ENCODE data around the gene ZC3H12C. TPM values are rescaled to one million over a fixed set of nuclear protein-coding genes. Genes with fewer than 3 reads are reported as not detected.

ZC3H12C gene
- total RNA-seq, 3 donors from 2014 or later = 15.9 to 28.7 (median 21.5) TPM

DNA sequence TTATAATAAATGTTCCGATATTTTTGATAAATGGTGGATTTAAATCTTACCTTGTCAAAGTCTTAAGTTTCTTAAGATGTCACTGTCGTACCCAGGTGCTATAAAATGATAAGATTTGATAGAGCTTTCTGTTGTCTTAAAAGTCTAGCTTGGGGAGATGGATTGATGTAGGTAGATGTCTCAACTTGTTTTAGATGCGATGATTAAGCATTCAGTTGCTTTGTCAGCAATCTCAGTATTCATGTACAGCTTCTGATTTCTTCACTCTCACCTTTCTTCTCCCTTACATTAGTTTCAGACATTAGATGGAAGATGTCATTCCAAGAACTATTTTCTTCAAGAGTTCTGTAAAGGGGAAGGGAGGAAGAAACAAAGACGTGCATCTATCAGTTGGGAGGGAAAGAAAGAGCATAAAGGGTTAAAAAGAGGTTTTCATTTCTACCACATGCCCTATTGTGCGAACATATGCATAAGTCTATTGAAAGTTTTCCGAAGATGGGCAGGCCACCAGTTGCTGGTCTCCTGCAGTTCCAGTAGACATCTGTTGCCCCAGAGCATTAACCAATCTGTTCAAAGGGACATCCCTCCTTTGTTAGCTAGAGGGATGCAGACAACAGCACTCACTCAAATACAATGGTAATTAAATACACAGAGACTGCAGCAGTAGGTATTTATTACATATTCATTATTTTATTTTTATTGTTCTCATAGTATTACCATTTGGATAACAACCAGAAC, 38.4 kb downstream of the ZC3H12C start:
- ATAC-seq = no peak
- Histone ChIP-seq H3K4me1 (ENCODE audit: low read depth) (no peaks in the 10 kb centered on the region), H3K4me3 (no peak overlapping the region), H3K36me3 (ENCODE audit: low read depth) (no peaks in the 10 kb centered on the region), H3K9me3 (no peaks in the 10 kb centered on the region)
- no peak for TF ChIP-seq CTCF (IDR thresholded peaks at IDR 0.05)
- DNase-seq = no peak
- intact Hi-C loops (cut with DNase I, micrococcal nuclease) = no loop called here

DNA sequence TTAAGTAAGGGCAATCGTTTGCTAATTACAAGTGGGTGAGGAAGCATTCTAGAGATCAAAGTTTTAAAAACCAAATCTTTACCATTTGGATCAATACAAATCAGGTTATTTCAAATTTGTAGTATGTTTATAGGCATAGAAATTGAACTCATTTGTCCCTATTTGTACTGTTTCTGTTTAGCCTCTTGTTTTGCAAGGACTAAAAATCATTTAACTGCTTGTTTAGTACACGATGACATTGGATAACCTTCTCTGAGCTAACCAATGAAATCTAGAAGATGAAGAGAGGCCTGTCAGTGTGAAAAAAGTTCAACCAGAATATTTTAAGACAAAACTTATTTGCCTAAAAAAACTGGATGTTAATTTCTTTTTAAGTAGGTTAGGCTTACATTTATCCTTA, 40.0 kb downstream of the ZC3H12C start:
- H3K4me1 ChIP-seq (ENCODE audit: low read depth) = no peaks in the 10 kb centered on the region
- no peaks in the 10 kb centered on the region for H3K9me3 ChIP-seq
- no peak for TF ChIP-seq CTCF (IDR thresholded peaks at IDR 0.05)
- DNase-seq (no peak), ATAC-seq (no peak)
- H3K36me3 ChIP-seq (ENCODE audit: low read depth) = no peaks in the 10 kb centered on the region
- no peak overlapping the region for H3K4me3 ChIP-seq
- intact Hi-C loops (cut with DNase I, micrococcal nuclease) = no loop called here

- ATAC-seq = no peak
- Histone ChIP-seq H3K36me3 (ENCODE audit: low read depth) (no peaks in the 10 kb centered on the region), H3K4me3 (no peak overlapping the region), H3K9me3 (no peaks in the 10 kb centered on the region), H3K4me1 (ENCODE audit: low read depth) (no peaks in the 10 kb centered on the region)
- no peak for DNase-seq
- intact Hi-C loops (cut with DNase I, micrococcal nuclease) = no loop called here
- TF ChIP-seq CTCF (IDR thresholded peaks at IDR 0.05) = no peak
Observed at GRCh38 chr11:110134110-110134509, 40.9 kb downstream of the ZC3H12C start.

- no peak for TF ChIP-seq CTCF (IDR thresholded peaks at IDR 0.05)
- no peaks in the 10 kb centered on the region for H3K36me3 ChIP-seq (ENCODE audit: low read depth)
- DNase-seq = no peak
Observed at GRCh38 chr11:110141812-110142211, 48.6 kb downstream of the ZC3H12C start.

GRCh38 chr11:110147962-110148709, 54.9 kb downstream of the ZC3H12C start:
- H3K4me1 ChIP-seq (ENCODE audit: low read depth) = no peaks in the 10 kb centered on the region
- no peak for TF ChIP-seq CTCF (IDR thresholded peaks at IDR 0.05)
- DNase-seq (no peak), ATAC-seq (no peak)
- intact Hi-C loops (cut with DNase I, micrococcal nuclease) = no loop called here
- H3K9me3 ChIP-seq = no peaks in the 10 kb centered on the region
- no peaks in the 10 kb centered on the region for H3K36me3 ChIP-seq (ENCODE audit: low read depth)
- H3K4me3 ChIP-seq = no peak overlapping the region

More at GRCh38 chr11:110141812-110142211, 48.6 kb downstream of the ZC3H12C start:
- Histone ChIP-seq H3K4me1 (ENCODE audit: low read depth) (no peaks in the 10 kb centered on the region), H3K4me3 (no peak overlapping the region), H3K9me3 (no peaks in the 10 kb centered on the region)
- intact Hi-C loops (cut with DNase I, micrococcal nuclease) = no loop called here
- no peak for ATAC-seq

Measured in mucosa of descending colon (tissue), 3 donors.